ENCODE measurements around the gene PHF12.
"Not testable (repeated sequence)": the region's sequence is repeated elsewhere in the genome, so short reads cannot be mapped to it uniquely, and the experiment has no call there.

Gene PHF12

GRCh38 chr17:28879886-28880571 is 71.3 kb downstream of the PHF12 start:
- no peak for DNase-seq

GRCh38 chr17:28878981-28879380 is 72.3 kb downstream of the PHF12 start:
- DNase-seq = no peak

GRCh38 chr17:28878158-28878910 is 73.0 kb downstream of the PHF12 start:
- DNase-seq = no peak

- not testable (repeated sequence) for DNase-seq
These were observed 74.1 kb downstream of the PHF12 start for GRCh38 chr17:28877150-28877711.

- no peak for DNase-seq
These were observed 75.3 kb downstream of the PHF12 start for GRCh38 chr17:28875848-28876550.

GRCh38 chr17:28874750-28875149 is 76.6 kb downstream of the PHF12 start:
- DNase-seq = no peak

- DNase-seq = no peak
These were observed 77.5 kb downstream of the PHF12 start for GRCh38 chr17:28873839-28874238.

- DNase-seq = no peak
These were observed 80.2 kb downstream of the PHF12 start for GRCh38 chr17:28871056-28871579.

GRCh38 chr17:28867276-28867675 is 84.0 kb downstream of the PHF12 start:
- DNase-seq = no peak

GRCh38 chr17:28865946-28866752 is 85.2 kb downstream of the PHF12 start:
- no peak for DNase-seq

- no peak for DNase-seq
These were observed 86.1 kb downstream of the PHF12 start for GRCh38 chr17:28864991-28865849.

GRCh38 chr17:28863953-28864352 is 87.4 kb downstream of the PHF12 start:
- DNase-seq = no peak

GRCh38 chr17:28862561-28862960 is 88.8 kb downstream of the PHF12 start:
- DNase-seq = no peak

GRCh38 chr17:28861393-28862203 is 89.7 kb downstream of the PHF12 start:
- DNase-seq = no peak

- no peak for DNase-seq
These were observed 90.9 kb downstream of the PHF12 start for GRCh38 chr17:28860363-28860808.

GRCh38 chr17:28858801-28859355 is 92.4 kb downstream of the PHF12 start:
- DNase-seq = no peak

GRCh38 chr17:28857905-28858800 is 93.2 kb downstream of the PHF12 start:
- DNase-seq = no peak

GRCh38 chr17:28856028-28856574 is 95.2 kb downstream of the PHF12 start:
- no peak for DNase-seq

- no peak for DNase-seq
These were observed 96.0 kb downstream of the PHF12 start for GRCh38 chr17:28855336-28855679.
